ENCODE measurements around the gene PCDHB1.

- TF ChIP-seq CTCF (conservative IDR thresholded peaks at IDR 0.05; ENCODE audit: low read depth in 2 of 2) (no peak), REST (IDR thresholded peaks at IDR 0.05; ENCODE audit: unreplicated experiment) (no peak), EZH2 (IDR thresholded peaks at IDR 0.05; ENCODE audit: low read depth, unreplicated experiment) (no peak), EZH2phosphoT487 (IDR thresholded peaks at IDR 0.05; ENCODE audit: unreplicated experiment) (no peak), POLR2AphosphoS5 (IDR thresholded peaks at IDR 0.05; ENCODE audit: low read depth) (no peak)
Observed at GRCh38 chr5:141041427-141041785, 9.8 kb upstream of the PCDHB1 start.
